ENCODE measurements around the gene ATP9A. TPM values are rescaled to one million over a fixed set of nuclear protein-coding genes. Genes with fewer than 3 reads are reported as not detected.
A peak's percentile ranks its signal among the peaks of the same experiment; 100 is the strongest.

ATP9A gene
- total RNA-seq, 1 experiment from 2014 or later: 12.1 TPM

DNA sequence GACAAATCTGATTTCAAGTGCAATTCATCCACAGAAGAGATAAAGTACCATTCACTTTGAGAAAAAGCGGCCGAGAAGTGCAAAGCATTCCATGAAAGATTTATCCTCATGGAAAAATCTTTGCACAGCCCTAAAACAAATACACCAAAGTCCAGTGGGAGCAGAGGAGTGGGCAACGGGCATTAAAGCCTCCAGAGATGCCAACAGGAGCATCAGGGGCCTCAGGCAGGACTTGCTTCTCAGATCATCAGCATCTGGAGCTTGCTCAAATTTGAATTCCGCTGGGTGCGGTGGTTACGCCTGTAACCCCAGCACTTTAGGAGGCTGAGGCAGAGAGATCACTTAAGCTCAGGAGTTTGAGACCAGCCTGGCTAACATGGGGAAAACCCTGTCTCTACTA lies 115.0 kb downstream of the ATP9A start:
- H3K9me3 Mint-ChIP-seq: no peaks in the 10 kb centered on the region
- no peak overlapping the region for H3K4me2 ChIP-seq (ENCODE audit: insufficient read depth, insufficient read length, low read length)
- H3K14ac ChIP-seq (ENCODE audit: insufficient read depth, low read length): no peak overlapping the region
- no peaks in the 10 kb centered on the region for H3K79me1 ChIP-seq (ENCODE audit: insufficient read depth, low read depth, low read length, poor library complexity, severe bottlenecking)
- no peak overlapping the region for H2BK20ac ChIP-seq (ENCODE audit: low read depth, low read length, poor library complexity, severe bottlenecking)
- no peak overlapping the region for H3K56ac ChIP-seq (ENCODE audit: insufficient read length, low read depth, low read length)
- no peak overlapping the region for H2AK5ac ChIP-seq (ENCODE audit: insufficient read length, low read length)
- H3K9me3 ChIP-seq (ENCODE audit: control insufficient read depth, low read depth, low read length): no peaks in the 10 kb centered on the region
- H4K5ac ChIP-seq (ENCODE audit: insufficient read length, low read depth, low read length): no peak overlapping the region
- no peak overlapping the region for H3K9ac ChIP-seq (ENCODE audit: extremely low read depth, insufficient read length, low read length)
- no peaks in the 10 kb centered on the region for H3K4me1 Mint-ChIP-seq
- WGBS (ENCODE audit: extremely low coverage, insufficient read length, low lambda C conversion rate): no CpG with 5 or more reads among the region's 6 CpGs
- no peak overlapping the region for H4K91ac ChIP-seq (ENCODE audit: insufficient read length, low read depth, low read length)
- no peaks in the 10 kb centered on the region for H3K23me2 ChIP-seq (ENCODE audit: insufficient read length, low read depth, low read length, poor library complexity, severe bottlenecking)
- TF ChIP-seq, protein P1, sequence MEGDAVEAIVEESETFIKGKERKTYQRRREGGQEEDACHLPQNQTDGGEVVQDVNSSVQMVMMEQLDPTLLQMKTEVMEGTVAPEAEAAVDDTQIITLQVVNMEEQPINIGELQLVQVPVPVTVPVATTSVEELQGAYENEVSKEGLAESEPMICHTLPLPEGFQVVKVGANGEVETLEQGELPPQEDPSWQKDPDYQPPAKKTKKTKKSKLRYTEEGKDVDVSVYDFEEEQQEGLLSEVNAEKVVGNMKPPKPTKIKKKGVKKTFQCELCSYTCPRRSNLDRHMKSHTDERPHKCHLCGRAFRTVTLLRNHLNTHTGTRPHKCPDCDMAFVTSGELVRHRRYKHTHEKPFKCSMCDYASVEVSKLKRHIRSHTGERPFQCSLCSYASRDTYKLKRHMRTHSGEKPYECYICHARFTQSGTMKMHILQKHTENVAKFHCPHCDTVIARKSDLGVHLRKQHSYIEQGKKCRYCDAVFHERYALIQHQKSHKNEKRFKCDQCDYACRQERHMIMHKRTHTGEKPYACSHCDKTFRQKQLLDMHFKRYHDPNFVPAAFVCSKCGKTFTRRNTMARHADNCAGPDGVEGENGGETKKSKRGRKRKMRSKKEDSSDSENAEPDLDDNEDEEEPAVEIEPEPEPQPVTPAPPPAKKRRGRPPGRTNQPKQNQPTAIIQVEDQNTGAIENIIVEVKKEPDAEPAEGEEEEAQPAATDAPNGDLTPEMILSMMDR (conservative IDR thresholded peaks at IDR 0.05): no peak
- H3K27me3 ChIP-seq (ENCODE audit: insufficient read depth, low read length): no peaks in the 10 kb centered on the region
- no peak overlapping the region for H3K18ac ChIP-seq (ENCODE audit: insufficient read length, low read depth, low read length)
- H2AFZ ChIP-seq (ENCODE audit: low read length): no peak overlapping the region
- H3K27ac ChIP-seq (ENCODE audit: insufficient read length, low read depth, low read length): no peak overlapping the region
- H3K4ac ChIP-seq (ENCODE audit: low read depth, low read length): no peak overlapping the region
- H2BK5ac ChIP-seq (ENCODE audit: insufficient read length, low read length): no peak overlapping the region
- H4K8ac ChIP-seq (replicated peaks; ENCODE audit: insufficient read length, low read depth, low read length): no peak overlapping the region
- H3K27me3 Mint-ChIP-seq (ENCODE audit: low read depth): no peaks in the 10 kb centered on the region
- no peaks in the 10 kb centered on the region for H3K4me1 ChIP-seq (ENCODE audit: insufficient read depth, low read length)
- no peaks in the 10 kb centered on the region for H4K20me1 ChIP-seq (ENCODE audit: control insufficient read depth, insufficient read depth, insufficient read length)
- no peak overlapping the region for H3T11ph ChIP-seq (ENCODE audit: low read length)
- no peak overlapping the region for H3K4me3 Mint-ChIP-seq
- no peak overlapping the region for H2BK12ac ChIP-seq (ENCODE audit: insufficient read length, low read depth, low read length)
- no peak for DNase-seq
- H2BK15ac ChIP-seq (ENCODE audit: low read depth, low read length): no peak overlapping the region
- no peak overlapping the region for H3K23ac ChIP-seq (ENCODE audit: insufficient read length, low read depth, low read length)
- H3K79me2 ChIP-seq (ENCODE audit: insufficient read depth, low read length): no peaks in the 10 kb centered on the region
- peaks cover 0 to 3% (median 0%) of the 10 kb centered on the region in 3 experiments; a peak in 3 of 7 replicates for H3K36me3 Mint-ChIP-seq (ENCODE audit: insufficient read depth in 1 of 3, low read depth in 3 of 3)
- 0 out of 7 replicates have a peak overlapping the region, but pooled peaks of 1 of the 3 experiments have one; percentile 32 for H3K27ac Mint-ChIP-seq
- H2BK120ac ChIP-seq (ENCODE audit: low read depth, low read length, poor library complexity, severe bottlenecking): no peak overlapping the region

Measured in H9 (cell line).